Cardiac muscle cell (in vitro differentiated cells and primary cell): Measurements from ENCODE around the gene ANXA2R. TPM values are rescaled to one million over a fixed set of nuclear protein-coding genes. Genes with fewer than 3 reads are reported as not detected.

Source experiments
- DNase-seq, 2 donors: peaks; one replicate each; pipeline versions ENCODE4 v3.0.0 to v3.0.0-alpha.2; 2010 to 2017; ENCODE audit warnings: low read depth in 1 of 2, low spot score in 1 of 2
- H3K27ac ChIP-seq: fragments of 200-600 bp; sonication (generic); 2 replicates; pipeline ENCODE4 v1.5.1; 2016
- H3K27me3 ChIP-seq: fragments of 200-600 bp; sonication (generic); 2 replicates; pipeline ENCODE4 v1.6.0; 2016; ENCODE audit warnings: control low read depth
- H3K36me3 ChIP-seq: fragments of 200-600 bp; sonication (generic); 2 replicates; pipeline ENCODE4 v1.5.1; 2016; ENCODE audit warnings: control low read depth
- H3K4me1 ChIP-seq: fragments of 200-600 bp; sonication (generic); 2 replicates; pipeline ENCODE4 v1.8.1; 2017; ENCODE audit warnings: low read depth, mild to moderate bottlenecking, mixed run types
- H3K4me3 ChIP-seq: fragments of 200-600 bp; sonication (generic); 2 replicates; pipeline ENCODE4 v1.5.1; 2016; ENCODE audit warnings: mild to moderate bottlenecking
- H3K9me3 ChIP-seq: fragments of 200-600 bp; sonication (generic); 2 replicates; pipeline ENCODE4 v1.5.1; 2017; ENCODE audit warnings: low read depth, mild to moderate bottlenecking, control low read depth
- CTCF ChIP-seq: IDR thresholded peaks from 2 replicates; pipeline ENCODE4 v1.5.1; 2012; ENCODE audit warnings: low read depth, mild to moderate bottlenecking, low read length
- polyA plus RNA-seq: library from polyadenylated mRNA; unstranded; fragments of >200 nt; fragmentation: Nextera tagmentation; extraction: Ambion mirVana; gene quantifications from 2 replicates; pipeline ENCODE4 v1.2.1, GENCODE V29; 2016
- total RNA-seq: library from RNA; depleted of rRNA; stranded (reverse); fragments of >200 nt; gene quantifications from 2 replicates; pipeline ENCODE4 v1.2.3, GENCODE V29; 2016

ANXA2R gene
- total and polyA plus RNA-seq, 2 experiments from 2014 or later: 0.43 to 0.63 TPM

GRCh38 chr5:43041110-43041668, 1.1 kb upstream of the ANXA2R start:
- Histone ChIP-seq H3K4me1 (peaks cover 12% of the 10 kb centered on the region), H3K9me3 (no peaks in the 10 kb centered on the region), H3K27ac (no peak overlapping the region), H3K27me3 (peaks cover 95% of the 10 kb centered on the region), H3K4me3 (peak overlapping the region; percentile 42), H3K36me3 (no peaks in the 10 kb centered on the region)
- TF ChIP-seq CTCF: no peak
- no peak for DNase-seq

- H3K36me3 ChIP-seq: no peaks in the 10 kb centered on the region
- H3K4me3 ChIP-seq: peak overlapping the region; percentile 5
- H3K9me3 ChIP-seq: no peaks in the 10 kb centered on the region
- peaks cover 11% of the 10 kb centered on the region for H3K4me1 ChIP-seq
- peak; percentile 58 to 91 for DNase-seq
- H3K27me3 ChIP-seq: peaks cover 95% of the 10 kb centered on the region
- no peak for TF ChIP-seq CTCF
- no peak overlapping the region for H3K27ac ChIP-seq
Measured at GRCh38 chr5:43039471-43040286, 440 bp downstream of the ANXA2R start.

GRCh38 chr5:43039152-43039470, 1.0 kb downstream of the ANXA2R start:
- Histone ChIP-seq H3K4me3 (peak overlapping the region; percentile 5), H3K4me1 (peaks cover 9% of the 10 kb centered on the region), H3K27me3 (peaks cover 95% of the 10 kb centered on the region)

GRCh38 chr5:43038496-43038989, 1.6 kb downstream of the ANXA2R start:
- H3K4me3 ChIP-seq: no peak overlapping the region
- TF ChIP-seq CTCF: no peak

More at GRCh38 chr5:43039152-43039470, 1.0 kb downstream of the ANXA2R start:
- no peak overlapping the region for H3K27ac ChIP-seq
- no peaks in the 10 kb centered on the region for H3K9me3 ChIP-seq
- DNase-seq: no peak
- H3K36me3 ChIP-seq: no peaks in the 10 kb centered on the region
- no peak for TF ChIP-seq CTCF

GRCh38 chr5:43037636-43038495, 2.3 kb downstream of the ANXA2R start:
- DNase-seq: peak in 1 of 2 donors; percentile 82
- no peak for TF ChIP-seq CTCF
- H3K4me3 ChIP-seq: no peak overlapping the region
- peaks cover 4% of the 10 kb centered on the region for H3K4me1 ChIP-seq
- H3K27ac ChIP-seq: no peak overlapping the region
- H3K9me3 ChIP-seq: no peaks in the 10 kb centered on the region
- peaks cover 100% of the 10 kb centered on the region for H3K27me3 ChIP-seq
- no peaks in the 10 kb centered on the region for H3K36me3 ChIP-seq

More at GRCh38 chr5:43038496-43038989, 1.6 kb downstream of the ANXA2R start:
- no peaks in the 10 kb centered on the region for H3K36me3 ChIP-seq
- DNase-seq: no peak
- peaks cover 9% of the 10 kb centered on the region for H3K4me1 ChIP-seq
- no peak overlapping the region for H3K27ac ChIP-seq
- no peaks in the 10 kb centered on the region for H3K9me3 ChIP-seq
- H3K27me3 ChIP-seq: peaks cover 99% of the 10 kb centered on the region
